ENCODE results near the gene GPC1.

Gene GPC1

GRCh38 chr2:240456447-240457222, 21.2 kb downstream of the GPC1 start:
- H3K4me1 ChIP-seq (ENCODE audit: control insufficient read depth, insufficient read depth, low read length): peaks cover 40% of the 10 kb centered on the region
- H3K27ac ChIP-seq (ENCODE audit: low read depth, low read length): peak overlapping the region; percentile 27
- H3K9me3 ChIP-seq (ENCODE audit: control insufficient read depth, insufficient read depth, low read length): no peaks in the 10 kb centered on the region

GRCh38 chr2:240457223-240458043, 22.0 kb downstream of the GPC1 start:
- Histone ChIP-seq H3K27me3 (ENCODE audit: control insufficient read depth, insufficient read depth, low read length) (peaks cover 32% of the 10 kb centered on the region), H3K4me3 (ENCODE audit: low read depth, low read length) (no peak overlapping the region), H3K4me1 (ENCODE audit: control insufficient read depth, insufficient read depth, low read length) (peaks cover 34% of the 10 kb centered on the region), H3K9ac (ENCODE audit: low read depth, low read length) (no peak overlapping the region), H3K9me3 (ENCODE audit: control insufficient read depth, insufficient read depth, low read length) (no peaks in the 10 kb centered on the region), H3K36me3 (ENCODE audit: control insufficient read depth, insufficient read depth, low read length) (no peaks in the 10 kb centered on the region), H3K27ac (ENCODE audit: low read depth, low read length) (peak overlapping the region; percentile 27)

More at GRCh38 chr2:240456447-240457222, 21.2 kb downstream of the GPC1 start:
- no peak overlapping the region for H3K9ac ChIP-seq (ENCODE audit: low read depth, low read length)
- 0 out of 2 replicates have a peak overlapping the region, but pooled peaks have one; percentile 37 for H3K4me3 ChIP-seq (ENCODE audit: low read depth, low read length)
- peaks cover 36% of the 10 kb centered on the region for H3K27me3 ChIP-seq (ENCODE audit: control insufficient read depth, insufficient read depth, low read length)
- H3K36me3 ChIP-seq (ENCODE audit: control insufficient read depth, insufficient read depth, low read length): no peaks in the 10 kb centered on the region

GRCh38 chr2:240458044-240458899, 22.8 kb downstream of the GPC1 start:
- Histone ChIP-seq H3K4me1 (ENCODE audit: control insufficient read depth, insufficient read depth, low read length) (peaks cover 34% of the 10 kb centered on the region), H3K9ac (ENCODE audit: low read depth, low read length) (no peak overlapping the region), H3K36me3 (ENCODE audit: control insufficient read depth, insufficient read depth, low read length) (no peaks in the 10 kb centered on the region), H3K9me3 (ENCODE audit: control insufficient read depth, insufficient read depth, low read length) (no peaks in the 10 kb centered on the region), H3K27me3 (ENCODE audit: control insufficient read depth, insufficient read depth, low read length) (peaks cover 32% of the 10 kb centered on the region), H3K27ac (ENCODE audit: low read depth, low read length) (no peak overlapping the region), H3K4me3 (ENCODE audit: low read depth, low read length) (no peak overlapping the region)

DNA sequence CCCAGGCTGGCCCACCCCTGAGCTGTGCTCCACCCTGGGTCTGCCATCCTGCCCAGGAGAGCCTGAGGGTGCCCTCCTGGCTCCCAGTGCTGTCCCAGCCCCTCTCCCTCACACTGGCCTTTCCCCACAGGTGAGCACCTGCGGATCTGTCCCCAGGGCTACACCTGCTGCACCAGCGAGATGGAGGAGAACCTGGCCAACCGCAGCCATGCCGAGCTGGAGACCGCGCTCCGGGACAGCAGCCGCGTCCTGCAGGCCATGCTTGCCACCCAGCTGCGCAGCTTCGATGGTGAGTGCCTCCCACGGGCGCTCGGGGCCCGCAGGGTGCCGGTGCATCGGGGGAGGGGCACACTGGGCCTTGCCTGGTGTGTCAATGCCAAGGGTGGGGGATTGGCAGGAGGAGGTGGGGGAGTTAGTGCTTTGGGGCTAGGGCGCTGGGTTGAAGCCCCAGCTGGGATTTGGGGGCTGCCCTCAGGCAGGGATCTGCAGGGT, 23.5 kb downstream of the GPC1 start:
- no peak overlapping the region for H3K9ac ChIP-seq (ENCODE audit: low read depth, low read length)
- peaks cover 34% of the 10 kb centered on the region for H3K4me1 ChIP-seq (ENCODE audit: control insufficient read depth, insufficient read depth, low read length)
- peaks cover 4% of the 10 kb centered on the region; the same call in 1 of the 2 replicates for H3K36me3 ChIP-seq (ENCODE audit: control insufficient read depth, insufficient read depth, low read length)
- no peak overlapping the region for H3K27ac ChIP-seq (ENCODE audit: low read depth, low read length)
- no peak overlapping the region for H3K4me3 ChIP-seq (ENCODE audit: low read depth, low read length)
- peaks cover 27% of the 10 kb centered on the region for H3K27me3 ChIP-seq (ENCODE audit: control insufficient read depth, insufficient read depth, low read length)
- H3K9me3 ChIP-seq (ENCODE audit: control insufficient read depth, insufficient read depth, low read length): no peaks in the 10 kb centered on the region

DNA sequence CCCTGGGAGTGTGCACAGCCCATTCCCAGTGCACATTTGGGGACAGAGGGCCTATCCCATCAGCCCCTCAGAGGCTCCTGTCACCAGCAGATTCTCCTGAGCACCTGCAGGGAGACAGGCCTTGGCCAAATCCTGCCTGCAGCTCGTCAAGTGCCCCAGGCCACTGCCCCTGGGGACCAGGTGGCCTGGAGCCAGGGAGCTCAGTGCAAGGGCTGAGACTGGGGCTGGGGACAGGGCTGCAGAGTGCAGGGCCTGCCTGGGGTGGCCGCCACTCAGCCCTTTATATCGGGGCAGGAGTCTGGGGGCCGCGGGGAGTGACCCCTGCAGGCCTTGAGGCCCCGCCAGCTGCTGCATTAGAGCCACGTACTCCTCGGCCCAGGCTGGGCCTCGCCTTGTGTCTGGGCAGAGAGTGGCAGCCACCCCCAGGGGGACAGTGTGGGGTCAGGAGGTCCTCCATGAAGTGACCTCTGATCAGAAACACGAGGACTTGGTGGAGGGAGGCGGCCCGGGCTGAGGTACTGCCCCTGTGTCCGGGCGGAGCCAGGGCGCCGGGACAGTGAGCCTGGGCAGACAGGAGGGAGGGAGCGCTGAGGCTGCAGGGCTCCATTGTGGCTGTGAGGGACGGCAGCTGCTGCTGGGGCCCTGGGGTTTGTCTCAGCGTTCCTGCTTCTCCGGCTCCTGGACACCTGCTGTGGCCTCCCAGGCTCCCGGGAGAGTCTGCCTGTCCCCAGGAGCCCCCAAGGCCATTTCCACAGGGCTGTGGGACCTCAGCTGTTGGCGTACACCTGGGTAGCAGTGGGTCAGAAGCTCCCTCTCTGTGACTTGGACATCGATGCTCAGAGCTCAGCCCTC, 24.2 kb downstream of the GPC1 start:
- H3K9ac ChIP-seq (ENCODE audit: low read depth, low read length): no peak overlapping the region
- H3K9me3 ChIP-seq (ENCODE audit: control insufficient read depth, insufficient read depth, low read length): no peaks in the 10 kb centered on the region
- H3K4me3 ChIP-seq (ENCODE audit: low read depth, low read length): no peak overlapping the region
- no peak overlapping the region for H3K27ac ChIP-seq (ENCODE audit: low read depth, low read length)
- peaks cover 27% of the 10 kb centered on the region for H3K4me1 ChIP-seq (ENCODE audit: control insufficient read depth, insufficient read depth, low read length)
- H3K27me3 ChIP-seq (ENCODE audit: control insufficient read depth, insufficient read depth, low read length): peaks cover 20% of the 10 kb centered on the region
- H3K36me3 ChIP-seq (ENCODE audit: control insufficient read depth, insufficient read depth, low read length): peaks cover 11% of the 10 kb centered on the region

GRCh38 chr2:240460253-240460711, 24.8 kb downstream of the GPC1 start:
- H3K9me3 ChIP-seq (ENCODE audit: control insufficient read depth, insufficient read depth, low read length): no peaks in the 10 kb centered on the region
- H3K9ac ChIP-seq (ENCODE audit: low read depth, low read length): no peak overlapping the region

GRCh38 chr2:240460781-240461431, 25.4 kb downstream of the GPC1 start:
- H3K9ac ChIP-seq (ENCODE audit: low read depth, low read length): no peak overlapping the region
- peaks cover 18% of the 10 kb centered on the region for H3K36me3 ChIP-seq (ENCODE audit: control insufficient read depth, insufficient read depth, low read length)
- peaks cover 20% of the 10 kb centered on the region for H3K4me1 ChIP-seq (ENCODE audit: control insufficient read depth, insufficient read depth, low read length)
- H3K4me3 ChIP-seq (ENCODE audit: low read depth, low read length): no peak overlapping the region
- H3K27ac ChIP-seq (ENCODE audit: low read depth, low read length): no peak overlapping the region
- H3K27me3 ChIP-seq (ENCODE audit: control insufficient read depth, insufficient read depth, low read length): peaks cover 8% of the 10 kb centered on the region
- H3K9me3 ChIP-seq (ENCODE audit: control insufficient read depth, insufficient read depth, low read length): no peaks in the 10 kb centered on the region

More at GRCh38 chr2:240460253-240460711, 24.8 kb downstream of the GPC1 start:
- no peak overlapping the region for H3K27ac ChIP-seq (ENCODE audit: low read depth, low read length)
- peaks cover 20% of the 10 kb centered on the region for H3K4me1 ChIP-seq (ENCODE audit: control insufficient read depth, insufficient read depth, low read length)
- H3K36me3 ChIP-seq (ENCODE audit: control insufficient read depth, insufficient read depth, low read length): peaks cover 16% of the 10 kb centered on the region
- H3K27me3 ChIP-seq (ENCODE audit: control insufficient read depth, insufficient read depth, low read length): peaks cover 14% of the 10 kb centered on the region
- H3K4me3 ChIP-seq (ENCODE audit: low read depth, low read length): no peak overlapping the region

DNA sequence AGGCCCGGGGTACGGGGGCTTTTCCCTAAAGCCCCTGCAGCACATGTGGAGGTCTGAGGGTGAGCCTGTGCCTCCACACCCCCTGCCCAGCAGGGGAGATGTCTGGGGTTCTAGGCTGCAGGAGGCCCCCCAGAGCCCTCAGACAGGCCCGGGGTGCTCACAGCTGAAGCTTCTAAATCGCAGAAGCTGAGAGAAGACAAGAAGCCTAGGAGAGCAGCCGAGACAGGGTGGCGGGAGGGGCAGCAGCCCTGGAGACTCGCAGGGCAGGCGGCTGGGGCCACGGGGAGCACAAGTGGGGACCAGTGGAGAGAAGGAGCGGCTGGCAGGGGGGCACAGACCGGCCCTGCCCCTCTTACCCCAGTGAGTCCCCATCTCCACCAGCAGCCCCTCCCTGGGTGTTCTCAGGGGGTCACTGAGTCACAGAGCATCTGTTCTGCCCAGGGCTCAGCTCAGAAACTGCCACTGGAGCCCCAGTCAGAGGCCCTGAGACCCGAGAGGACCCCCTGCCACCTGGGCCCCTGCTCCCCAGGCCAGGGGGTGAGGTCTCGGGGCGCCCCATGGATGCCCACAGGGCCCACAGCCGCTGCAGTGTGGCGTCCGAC, 26.1 kb downstream of the GPC1 start:
- Histone ChIP-seq H3K9me3 (ENCODE audit: control insufficient read depth, insufficient read depth, low read length) (no peaks in the 10 kb centered on the region), H3K36me3 (ENCODE audit: control insufficient read depth, insufficient read depth, low read length) (peaks cover 18% of the 10 kb centered on the region), H3K27ac (ENCODE audit: low read depth, low read length) (no peak overlapping the region), H3K4me3 (ENCODE audit: low read depth, low read length) (no peak overlapping the region), H3K27me3 (ENCODE audit: control insufficient read depth, insufficient read depth, low read length) (peaks cover 2% of the 10 kb centered on the region; the same call in 1 of the 2 replicates), H3K4me1 (ENCODE audit: control insufficient read depth, insufficient read depth, low read length) (peaks cover 15% of the 10 kb centered on the region), H3K9ac (ENCODE audit: low read depth, low read length) (no peak overlapping the region)

GRCh38 chr2:240462073-240462706, 26.7 kb downstream of the GPC1 start:
- Histone ChIP-seq H3K4me1 (ENCODE audit: control insufficient read depth, insufficient read depth, low read length) (peaks cover 9% of the 10 kb centered on the region), H3K27me3 (ENCODE audit: control insufficient read depth, insufficient read depth, low read length) (no peaks in the 10 kb centered on the region), H3K9me3 (ENCODE audit: control insufficient read depth, insufficient read depth, low read length) (no peaks in the 10 kb centered on the region), H3K9ac (ENCODE audit: low read depth, low read length) (no peak overlapping the region), H3K36me3 (ENCODE audit: control insufficient read depth, insufficient read depth, low read length) (peaks cover 18% of the 10 kb centered on the region), H3K27ac (ENCODE audit: low read depth, low read length) (no peak overlapping the region), H3K4me3 (ENCODE audit: low read depth, low read length) (no peak overlapping the region)

All from HUES48 (cell line).